ENCODE data around the gene LBX1.

LBX1 gene

DNA sequence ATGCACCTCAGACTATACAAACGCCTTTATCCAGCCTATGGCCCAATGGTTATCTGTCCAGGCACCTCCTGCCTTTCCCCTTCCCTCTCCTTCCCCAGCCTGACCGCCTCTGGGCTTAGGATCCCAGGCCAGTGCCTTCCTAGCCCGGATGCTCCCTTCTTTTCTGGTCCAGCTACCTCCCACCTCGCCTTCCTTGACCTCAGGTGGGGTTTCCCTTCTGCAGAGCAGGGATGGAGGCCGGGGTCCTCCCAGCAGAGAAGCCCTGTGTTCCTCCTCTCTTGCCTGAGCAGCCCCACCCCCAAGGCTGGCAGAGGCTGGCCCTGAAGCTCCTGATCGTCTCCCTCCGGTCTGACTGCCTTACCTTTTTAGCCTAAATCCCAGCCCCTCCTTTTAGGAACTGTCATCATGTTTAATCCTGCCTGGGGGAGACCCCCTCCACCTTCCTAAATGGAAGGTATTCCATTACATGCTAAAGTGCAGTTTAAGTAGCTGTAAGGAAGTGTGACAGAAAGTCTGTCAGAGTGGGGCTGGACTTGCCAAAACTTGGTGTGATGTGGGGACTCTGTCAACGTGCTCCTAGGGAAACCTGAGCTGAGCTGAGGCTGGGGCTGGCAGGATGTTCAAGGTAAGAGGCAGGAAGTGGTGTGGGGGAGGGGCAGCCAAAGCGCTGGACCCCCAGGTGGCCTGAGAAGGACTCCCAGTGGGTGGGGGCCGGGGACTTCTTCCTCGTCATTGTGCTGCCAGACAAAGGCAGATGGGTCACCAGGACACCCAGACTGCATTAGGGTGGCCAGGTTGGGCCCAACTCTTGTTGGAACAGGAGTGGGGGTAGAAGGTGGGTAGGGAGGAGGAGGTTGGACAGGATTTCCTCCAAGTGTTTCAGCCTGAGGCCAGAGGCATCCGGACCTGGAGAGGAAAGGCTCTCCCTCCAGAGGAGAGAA, 39.5 kb downstream of the LBX1 start:
- DNase-seq (ENCODE audit: extremely low spot score): no peak
- TF ChIP-seq, protein P1, sequence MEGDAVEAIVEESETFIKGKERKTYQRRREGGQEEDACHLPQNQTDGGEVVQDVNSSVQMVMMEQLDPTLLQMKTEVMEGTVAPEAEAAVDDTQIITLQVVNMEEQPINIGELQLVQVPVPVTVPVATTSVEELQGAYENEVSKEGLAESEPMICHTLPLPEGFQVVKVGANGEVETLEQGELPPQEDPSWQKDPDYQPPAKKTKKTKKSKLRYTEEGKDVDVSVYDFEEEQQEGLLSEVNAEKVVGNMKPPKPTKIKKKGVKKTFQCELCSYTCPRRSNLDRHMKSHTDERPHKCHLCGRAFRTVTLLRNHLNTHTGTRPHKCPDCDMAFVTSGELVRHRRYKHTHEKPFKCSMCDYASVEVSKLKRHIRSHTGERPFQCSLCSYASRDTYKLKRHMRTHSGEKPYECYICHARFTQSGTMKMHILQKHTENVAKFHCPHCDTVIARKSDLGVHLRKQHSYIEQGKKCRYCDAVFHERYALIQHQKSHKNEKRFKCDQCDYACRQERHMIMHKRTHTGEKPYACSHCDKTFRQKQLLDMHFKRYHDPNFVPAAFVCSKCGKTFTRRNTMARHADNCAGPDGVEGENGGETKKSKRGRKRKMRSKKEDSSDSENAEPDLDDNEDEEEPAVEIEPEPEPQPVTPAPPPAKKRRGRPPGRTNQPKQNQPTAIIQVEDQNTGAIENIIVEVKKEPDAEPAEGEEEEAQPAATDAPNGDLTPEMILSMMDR (IDR thresholded peaks at IDR 0.05; ENCODE audit: control extremely low read depth, extremely low read depth, low read depth, missing control alignments): no peak
- POLR2A ChIA-PET: no interaction called here
- CTCF ChIA-PET: no interaction called here

DNA sequence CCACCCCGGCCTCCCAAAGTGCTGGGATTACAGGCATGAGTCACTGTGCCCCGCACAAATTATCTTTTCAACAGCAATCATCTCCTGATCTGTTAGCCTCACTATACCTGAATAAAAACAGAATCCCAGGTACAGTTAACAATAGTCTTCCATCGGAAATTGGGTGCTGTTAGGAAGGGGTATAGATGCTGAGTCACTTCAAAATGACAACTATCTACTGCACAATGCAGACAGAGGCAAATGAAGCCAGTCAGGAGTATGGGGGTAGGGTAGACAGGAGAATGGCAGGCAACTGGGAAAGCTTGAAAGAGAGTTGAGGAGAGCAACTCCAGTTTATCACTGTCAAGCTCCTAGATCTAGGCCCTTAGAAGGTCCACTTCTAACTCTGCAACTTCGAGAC, 40.3 kb downstream of the LBX1 start:
- TF ChIP-seq, protein P1 (IDR thresholded peaks at IDR 0.05; ENCODE audit: control extremely low read depth, extremely low read depth, low read depth, missing control alignments): no peak
- CTCF ChIA-PET: no interaction called here
- POLR2A ChIA-PET: no interaction called here
- DNase-seq (ENCODE audit: extremely low spot score): no peak

DNA sequence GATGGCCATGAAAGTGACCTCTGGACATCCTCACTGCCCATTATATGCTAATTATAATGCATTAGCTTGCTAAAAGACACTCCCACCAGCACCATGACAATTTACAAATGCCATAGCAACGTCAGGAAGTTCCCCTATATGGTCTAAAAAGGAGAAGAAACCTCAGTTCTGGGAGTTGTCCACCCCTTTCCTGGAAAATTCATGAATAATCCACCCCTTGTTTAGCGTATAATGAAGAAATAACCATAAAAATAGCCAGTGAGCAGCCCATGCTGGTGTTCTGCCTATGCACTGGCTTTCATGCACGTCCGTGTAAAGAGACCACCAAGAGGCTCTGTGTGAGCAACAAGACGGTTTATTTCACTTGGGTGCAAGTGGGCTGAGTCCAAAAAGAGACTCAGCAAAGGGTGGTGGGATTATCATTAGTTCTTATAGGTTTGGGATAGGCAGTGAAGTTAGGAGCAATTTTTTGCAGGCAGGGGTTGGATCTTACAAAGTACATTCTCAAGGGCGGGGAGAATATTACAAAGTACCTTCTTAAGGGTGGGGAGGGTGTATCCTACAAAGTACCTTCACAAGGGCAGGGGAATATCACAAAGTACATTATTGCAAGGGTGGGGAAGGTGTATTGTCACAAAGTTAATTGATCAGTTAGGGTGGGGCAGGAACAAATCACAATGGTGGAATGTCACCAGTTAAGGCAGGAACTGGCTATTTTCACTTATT, 45.6 kb downstream of the LBX1 start:
- TF ChIP-seq, protein P1 (IDR thresholded peaks at IDR 0.05; ENCODE audit: control extremely low read depth, extremely low read depth, low read depth, missing control alignments): no peak
- POLR2A ChIA-PET: no interaction called here
- DNase-seq (ENCODE audit: extremely low spot score): no peak
- CTCF ChIA-PET: interaction anchor here (2.0 kb wide), 1 partner anchor 42 kb away, joined by 11 read pairs; no protein-coding TSS in a partner anchor

DNA sequence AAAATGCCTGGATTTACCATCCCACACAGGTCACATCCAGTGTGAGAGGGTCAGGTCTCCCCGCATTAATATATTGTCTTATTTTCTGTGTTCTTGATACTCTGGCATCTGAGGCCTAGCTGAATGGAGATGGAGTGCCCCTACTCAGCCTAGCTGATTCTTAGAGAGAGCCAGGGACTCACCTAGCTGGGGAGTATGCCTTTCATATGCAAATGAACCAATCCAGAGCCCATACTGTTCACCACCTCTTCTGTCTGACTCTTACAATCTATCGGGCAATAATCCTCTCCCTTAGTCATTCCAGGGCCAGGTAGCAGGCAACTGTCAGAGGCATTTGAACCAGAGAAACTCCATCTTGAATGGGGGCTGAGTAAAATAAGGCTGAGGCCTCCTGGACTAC, 46.3 kb downstream of the LBX1 start:
- no peak for DNase-seq (ENCODE audit: extremely low spot score)
- CTCF ChIA-PET: interaction anchor here (1.0 to 2.0 kb wide), 5 partner anchors 21 to 599 kb away, joined by 3 to 11 read pairs (median 5); no protein-coding TSS in a partner anchor
- POLR2A ChIA-PET: no interaction called here

More for the DNA sequence above, 46.3 kb downstream of the LBX1 start:
- TF ChIP-seq, protein P1 (IDR thresholded peaks at IDR 0.05; ENCODE audit: control extremely low read depth, extremely low read depth, low read depth, missing control alignments): no peak

Measured in GM10248 (cell line).